DOHH2 (cell line): Measurements from ENCODE around the gene NSMCE4A.

Experiments used
- EZH2phosphoT487 ChIP-seq: fragments of 200-600 bp; sonication (generic); IDR thresholded peaks from 2 replicates; pipeline ENCODE4 v1.6.1; 2017; ENCODE audit warnings: borderline replicate concordance, mild to moderate bottlenecking, antibody characterized with exemption, low read length, moderate library complexity, mixed read lengths
- TF ChIP-seq, protein P1 (sequence below): fragments of 200-600 bp; sonication (generic); IDR thresholded peaks from one replicate; pipeline ENCODE4 v1.5.1; 2014; ENCODE audit warnings: antibody characterized with exemption, mild to moderate bottlenecking, low read depth, low read length; ENCODE audit not compliant: poor library complexity, severe bottlenecking

- no peak for TF ChIP-seq EZH2phosphoT487
- TF ChIP-seq, protein P1, sequence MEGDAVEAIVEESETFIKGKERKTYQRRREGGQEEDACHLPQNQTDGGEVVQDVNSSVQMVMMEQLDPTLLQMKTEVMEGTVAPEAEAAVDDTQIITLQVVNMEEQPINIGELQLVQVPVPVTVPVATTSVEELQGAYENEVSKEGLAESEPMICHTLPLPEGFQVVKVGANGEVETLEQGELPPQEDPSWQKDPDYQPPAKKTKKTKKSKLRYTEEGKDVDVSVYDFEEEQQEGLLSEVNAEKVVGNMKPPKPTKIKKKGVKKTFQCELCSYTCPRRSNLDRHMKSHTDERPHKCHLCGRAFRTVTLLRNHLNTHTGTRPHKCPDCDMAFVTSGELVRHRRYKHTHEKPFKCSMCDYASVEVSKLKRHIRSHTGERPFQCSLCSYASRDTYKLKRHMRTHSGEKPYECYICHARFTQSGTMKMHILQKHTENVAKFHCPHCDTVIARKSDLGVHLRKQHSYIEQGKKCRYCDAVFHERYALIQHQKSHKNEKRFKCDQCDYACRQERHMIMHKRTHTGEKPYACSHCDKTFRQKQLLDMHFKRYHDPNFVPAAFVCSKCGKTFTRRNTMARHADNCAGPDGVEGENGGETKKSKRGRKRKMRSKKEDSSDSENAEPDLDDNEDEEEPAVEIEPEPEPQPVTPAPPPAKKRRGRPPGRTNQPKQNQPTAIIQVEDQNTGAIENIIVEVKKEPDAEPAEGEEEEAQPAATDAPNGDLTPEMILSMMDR, result no peak
These were observed 45.2 kb upstream of the NSMCE4A start for GRCh38 chr10:122020226-122020625.
